B cell (primary cell): Measurements from ENCODE around the gene ZNF681.

Source experiments
- EZH2 ChIP-seq: IDR thresholded peaks from 2 replicates; pipeline ENCODE4 v1.6.1; 2012; ENCODE audit warnings: borderline replicate concordance, low read depth, mild to moderate bottlenecking, moderate library complexity, low read length; ENCODE audit not compliant: insufficient read depth, poor library complexity, severe bottlenecking
- TF ChIP-seq, protein P1 (sequence below): fragments of 200-600 bp; IDR thresholded peaks from one replicate; pipeline ENCODE4 v1.8.0; 2022; ENCODE audit warnings: antibody characterized with exemption, mild to moderate bottlenecking

DNA sequence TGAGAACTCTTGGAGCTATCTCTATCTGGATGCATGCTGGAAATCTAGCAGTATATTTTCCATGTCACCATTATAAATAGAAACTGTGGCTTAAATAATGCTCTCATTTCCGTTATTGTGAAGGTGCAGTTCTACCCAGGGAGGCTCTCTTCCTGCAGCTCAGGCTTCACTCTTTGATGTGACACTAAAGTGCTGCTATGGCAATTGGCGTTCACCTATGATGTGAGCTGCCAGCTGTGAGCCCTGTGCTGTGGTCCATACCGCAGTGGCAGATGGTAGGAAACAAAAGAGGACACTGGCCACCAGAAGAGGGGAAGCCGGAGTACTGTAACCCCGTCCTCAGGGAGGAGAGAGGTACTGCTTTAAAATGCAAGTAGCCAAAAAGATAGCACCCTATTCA is 40.6 kb upstream of the ZNF681 start:
- TF ChIP-seq, protein P1, sequence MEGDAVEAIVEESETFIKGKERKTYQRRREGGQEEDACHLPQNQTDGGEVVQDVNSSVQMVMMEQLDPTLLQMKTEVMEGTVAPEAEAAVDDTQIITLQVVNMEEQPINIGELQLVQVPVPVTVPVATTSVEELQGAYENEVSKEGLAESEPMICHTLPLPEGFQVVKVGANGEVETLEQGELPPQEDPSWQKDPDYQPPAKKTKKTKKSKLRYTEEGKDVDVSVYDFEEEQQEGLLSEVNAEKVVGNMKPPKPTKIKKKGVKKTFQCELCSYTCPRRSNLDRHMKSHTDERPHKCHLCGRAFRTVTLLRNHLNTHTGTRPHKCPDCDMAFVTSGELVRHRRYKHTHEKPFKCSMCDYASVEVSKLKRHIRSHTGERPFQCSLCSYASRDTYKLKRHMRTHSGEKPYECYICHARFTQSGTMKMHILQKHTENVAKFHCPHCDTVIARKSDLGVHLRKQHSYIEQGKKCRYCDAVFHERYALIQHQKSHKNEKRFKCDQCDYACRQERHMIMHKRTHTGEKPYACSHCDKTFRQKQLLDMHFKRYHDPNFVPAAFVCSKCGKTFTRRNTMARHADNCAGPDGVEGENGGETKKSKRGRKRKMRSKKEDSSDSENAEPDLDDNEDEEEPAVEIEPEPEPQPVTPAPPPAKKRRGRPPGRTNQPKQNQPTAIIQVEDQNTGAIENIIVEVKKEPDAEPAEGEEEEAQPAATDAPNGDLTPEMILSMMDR = no peak
- TF ChIP-seq EZH2 = no peak
